Measurements from ENCODE around the gene CNKSR3. TPM values are rescaled to one million over a fixed set of nuclear protein-coding genes. Genes with fewer than 3 reads are reported as not detected.
A peak's percentile ranks its signal among the peaks of the same experiment; 100 is the strongest.
"Not testable (repeated sequence)": the region's sequence is repeated elsewhere in the genome, so short reads cannot be mapped to it uniquely, and the experiment has no call there.

CNKSR3 gene
- 2.4 TPM for total RNA-seq

DNA sequence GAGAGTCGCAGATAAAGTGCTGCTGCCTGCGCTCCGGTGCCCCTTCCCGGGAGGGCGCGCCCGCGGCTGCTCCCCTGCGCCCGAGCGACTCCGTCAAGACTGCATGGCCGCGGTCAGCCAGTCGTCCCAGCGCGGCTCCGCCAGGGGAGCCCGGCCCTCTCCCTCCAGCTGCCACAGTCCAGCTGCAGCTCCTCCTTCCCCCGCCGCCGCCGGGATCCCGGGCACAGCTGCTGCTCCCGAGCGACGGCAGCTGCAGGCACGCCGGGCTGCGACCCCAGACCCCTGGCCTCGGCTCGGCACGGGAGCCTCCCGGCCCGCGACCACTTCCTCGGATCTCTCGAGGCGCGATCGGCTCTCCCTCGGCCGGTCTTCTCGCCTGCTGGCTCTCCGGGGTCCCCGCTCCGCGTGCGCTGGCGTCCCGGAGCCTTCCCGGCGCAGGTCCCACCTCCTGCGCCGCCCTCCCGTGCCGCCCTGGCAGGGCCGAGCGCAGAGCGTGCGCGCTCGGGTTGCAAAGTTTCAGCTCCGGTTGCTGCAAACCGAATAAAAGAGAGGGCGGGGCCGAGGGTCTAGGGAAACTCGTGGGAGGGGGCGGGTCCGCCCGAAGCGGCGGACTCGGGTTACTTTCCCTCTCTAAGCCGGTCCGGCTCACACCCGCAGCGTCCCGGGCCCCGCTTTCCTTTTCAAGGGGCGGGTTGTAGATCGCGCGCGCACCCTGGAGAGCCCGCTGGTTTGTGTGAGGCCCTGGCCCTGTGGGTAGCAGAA lies at the start of gene CNKSR3:
TSS of gene CNKSR3 (minus strand) at position 542 of the 762 bp plus-strand sequence. CDS start 571 bp downstream, outside the sequence.
- DNase-seq (ENCODE audit: low read depth in 2 of 3, low spot score in 2 of 3), result peak in 2 of 3 donors; percentile 87

DNA sequence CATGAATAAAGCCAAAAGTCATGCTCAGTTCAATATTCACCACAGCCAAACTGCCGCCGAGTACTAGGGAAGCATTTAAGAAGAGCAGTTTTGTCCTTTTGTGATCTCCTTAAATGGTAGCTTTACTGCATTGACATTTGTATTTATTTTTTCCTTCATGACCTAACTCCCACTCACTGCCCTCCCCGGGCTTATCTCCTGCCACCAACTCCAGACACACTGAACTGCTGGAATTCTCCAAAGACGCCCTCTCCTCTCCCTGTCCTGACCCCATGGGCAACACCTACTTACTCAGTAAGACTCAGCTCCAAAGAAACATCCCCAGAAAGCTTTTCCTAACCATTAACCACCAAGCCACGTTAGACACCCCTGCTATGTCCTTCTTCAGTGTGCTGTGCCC lies 48.5 kb upstream of the CNKSR3 start:
- no peak for DNase-seq (ENCODE audit: low read depth in 2 of 3, low spot score in 2 of 3)

DNA sequence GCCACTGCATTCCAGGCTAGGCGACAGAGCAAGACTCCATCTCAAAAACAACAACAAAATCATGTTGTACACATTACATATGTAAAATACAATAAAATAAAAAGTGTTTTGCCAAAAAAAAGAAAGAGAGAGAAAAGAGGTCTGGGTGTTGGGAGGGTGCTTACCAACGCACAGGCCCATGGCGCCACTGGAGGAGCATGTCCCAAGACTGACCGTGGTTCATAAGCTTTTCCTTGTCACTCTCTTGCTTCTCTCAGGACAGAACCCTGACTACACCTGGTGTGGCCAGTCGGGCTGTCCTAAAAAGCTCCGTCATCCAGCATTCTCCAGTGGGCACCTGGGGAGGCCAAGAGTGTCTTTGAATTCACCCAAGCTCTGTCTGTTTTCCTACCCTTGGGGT lies 48.0 kb upstream of the CNKSR3 start:
- no peak for DNase-seq (ENCODE audit: low read depth in 2 of 3, low spot score in 2 of 3)

- no peak for DNase-seq (ENCODE audit: low read depth in 2 of 3, low spot score in 2 of 3)
These were observed 44.7 kb upstream of the CNKSR3 start for GRCh38 chr6:154555073-154555677.

- no peak for DNase-seq (ENCODE audit: low read depth in 2 of 3, low spot score in 2 of 3)
These were observed 44.0 kb upstream of the CNKSR3 start for GRCh38 chr6:154554491-154554890.

DNA sequence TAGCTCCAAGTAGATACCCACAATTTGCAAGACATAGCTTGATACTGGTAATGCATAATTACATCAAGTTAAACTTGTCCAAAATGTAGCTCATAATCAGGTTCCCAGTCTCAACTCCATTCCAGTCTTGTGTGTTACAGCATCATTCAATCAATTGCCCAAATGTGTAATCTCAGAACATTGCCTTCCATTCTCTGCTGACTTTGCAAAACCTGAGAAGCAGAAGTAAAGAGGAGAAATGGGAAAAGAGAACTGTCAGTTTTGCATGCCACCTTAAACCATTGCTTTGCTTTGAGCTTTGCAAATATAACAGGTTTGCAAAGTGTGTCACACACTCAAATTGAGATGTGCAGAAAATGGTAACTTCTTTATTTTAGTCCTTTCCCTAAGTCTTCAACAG lies 40.3 kb upstream of the CNKSR3 start:
- DNase-seq (ENCODE audit: low read depth in 2 of 3, low spot score in 2 of 3), result no peak

DNA sequence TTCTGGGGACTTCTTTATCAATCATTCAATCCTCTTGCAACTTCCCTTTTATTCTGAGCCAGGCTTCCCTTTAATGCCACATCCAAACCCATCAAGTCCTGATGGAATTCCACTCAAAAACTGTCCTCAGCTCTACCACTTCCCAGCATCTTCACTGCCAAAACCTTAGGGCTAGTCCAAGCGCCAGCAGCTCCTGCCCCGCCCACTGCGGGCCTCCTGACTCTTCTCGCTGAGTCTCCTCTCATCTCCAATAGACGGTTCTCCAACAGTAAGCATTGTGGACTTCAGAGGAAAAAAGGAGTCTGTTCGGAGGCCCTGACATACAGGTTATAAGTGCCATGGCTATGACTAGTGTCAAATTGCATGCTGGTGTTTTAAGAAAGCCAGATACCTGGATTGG lies 38.7 kb upstream of the CNKSR3 start:
- DNase-seq (ENCODE audit: low read depth in 2 of 3, low spot score in 2 of 3), result no peak

DNA sequence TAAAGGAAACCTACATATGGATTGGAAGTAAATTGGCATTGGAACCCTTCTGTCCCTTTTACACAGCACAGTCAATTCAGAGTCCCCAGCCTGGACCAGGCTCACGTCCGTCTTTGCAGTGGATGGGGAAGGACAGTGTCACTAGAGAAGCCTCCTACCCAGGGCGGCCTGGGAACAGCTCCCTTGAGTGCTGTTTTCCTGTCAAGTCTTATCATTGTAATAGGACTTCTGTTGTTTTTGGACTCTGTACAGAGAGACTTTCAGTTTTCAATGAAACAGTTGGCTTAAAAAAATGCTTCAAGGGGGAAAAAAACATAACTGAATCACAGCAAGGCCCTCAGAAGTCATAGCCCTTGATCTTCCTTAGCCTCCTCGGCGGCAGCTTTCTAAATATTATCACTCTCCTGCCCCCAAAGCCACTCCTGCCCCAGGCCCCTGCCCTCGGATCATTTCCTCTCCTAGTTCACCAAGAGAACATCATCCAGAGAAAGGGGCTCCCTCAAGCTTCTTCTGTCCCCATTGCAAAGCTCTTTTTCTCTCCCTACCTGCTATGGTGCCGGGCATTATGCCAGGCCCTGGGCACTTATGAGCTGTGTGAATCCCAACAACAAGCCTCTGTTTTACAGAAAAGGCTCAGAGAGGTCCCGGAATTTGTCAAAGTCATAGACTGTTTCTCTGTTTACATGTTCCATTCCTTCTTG lies 37.8 kb upstream of the CNKSR3 start:
- DNase-seq (ENCODE audit: low read depth in 2 of 3, low spot score in 2 of 3), result no peak

GRCh38 chr6:154543628-154544027 lies 33.1 kb upstream of the CNKSR3 start:
- no peak for DNase-seq (ENCODE audit: low read depth in 2 of 3, low spot score in 2 of 3)

DNA sequence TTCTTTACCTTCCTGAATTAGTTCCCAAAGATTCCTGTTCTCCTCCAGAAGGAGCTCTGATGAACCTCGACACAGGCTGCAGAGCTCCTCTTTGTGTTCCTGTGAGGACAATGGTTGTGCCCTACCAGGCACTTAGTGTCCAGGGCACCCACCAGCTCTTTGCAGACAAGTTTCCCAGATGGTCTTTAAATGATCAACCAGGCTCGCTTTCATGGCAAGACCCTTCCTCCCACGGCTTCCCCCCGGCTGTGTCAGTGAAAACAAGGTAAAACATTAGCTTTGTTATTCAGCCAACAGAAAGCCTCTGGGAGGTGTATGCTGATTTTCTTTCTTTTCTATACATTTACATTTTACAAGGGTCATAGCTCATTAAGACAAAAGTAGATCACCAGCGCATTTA lies 32.3 kb upstream of the CNKSR3 start:
- no peak for DNase-seq (ENCODE audit: low read depth in 2 of 3, low spot score in 2 of 3)

DNA sequence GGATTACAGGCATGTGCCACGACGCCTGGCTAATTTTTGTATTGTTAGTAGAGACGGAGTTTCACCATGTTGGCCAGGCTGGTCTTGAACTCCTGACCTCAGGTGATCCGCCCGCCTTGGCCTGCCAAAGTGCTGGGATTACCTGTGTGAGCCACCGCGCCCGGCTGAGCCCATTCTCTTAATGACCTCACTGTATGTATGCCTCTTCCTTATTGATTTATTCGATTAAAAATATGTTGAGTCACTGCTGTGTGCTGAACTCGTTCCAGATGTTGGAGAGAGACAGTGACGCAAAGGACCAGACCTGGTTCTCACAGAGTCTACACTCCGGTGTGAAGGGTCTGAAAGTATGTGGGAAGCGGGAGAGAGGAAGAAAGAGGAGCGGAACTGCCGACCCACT lies 31.4 kb upstream of the CNKSR3 start:
- not testable (repeated sequence) for DNase-seq (ENCODE audit: low read depth in 2 of 3, low spot score in 2 of 3)

- DNase-seq (ENCODE audit: low read depth in 2 of 3, low spot score in 2 of 3), result no peak
These were observed 29.2 kb upstream of the CNKSR3 start for GRCh38 chr6:154539593-154540269.

- DNase-seq (ENCODE audit: low read depth in 2 of 3, low spot score in 2 of 3), result no peak
These were observed 28.2 kb upstream of the CNKSR3 start for GRCh38 chr6:154538640-154539191.

DNA sequence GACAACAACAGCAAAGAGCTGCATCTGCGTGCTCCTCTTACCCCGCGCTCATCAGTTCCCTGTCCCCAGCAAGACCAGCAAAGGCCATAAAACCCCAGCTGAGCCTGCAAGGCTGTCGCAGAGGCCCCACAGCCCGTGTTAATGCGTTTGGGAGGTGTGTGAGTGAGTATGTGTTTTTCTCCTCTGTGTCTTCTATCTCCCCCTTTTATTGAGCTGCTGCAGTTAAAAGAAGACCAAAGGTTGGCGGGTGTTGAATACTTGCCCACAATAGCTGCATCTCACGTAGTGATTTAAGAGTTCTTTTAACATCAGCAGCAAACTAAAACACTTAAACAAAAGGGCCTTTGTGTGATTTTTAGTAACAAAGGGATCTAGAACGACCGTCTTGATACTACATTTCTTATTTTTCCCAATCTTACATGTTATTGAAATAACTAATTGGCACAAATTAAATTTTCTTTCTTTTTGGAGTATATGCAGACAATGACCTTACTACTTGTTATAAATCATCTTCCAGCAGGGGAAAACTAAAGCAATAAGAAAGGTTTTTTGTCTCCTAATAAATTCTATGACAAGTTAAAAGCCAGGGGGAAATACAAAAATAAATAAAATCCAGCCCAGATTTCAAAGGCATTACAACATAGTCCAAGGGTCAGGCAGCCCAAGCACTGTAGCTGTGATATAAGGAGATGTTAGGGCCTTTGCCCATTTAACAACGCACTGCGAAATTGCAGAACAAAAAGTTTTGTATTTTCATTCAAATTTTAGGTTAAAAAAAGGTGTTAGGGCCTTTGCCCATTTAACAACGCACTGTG lies 27.2 kb upstream of the CNKSR3 start:
- no peak for DNase-seq (ENCODE audit: low read depth in 2 of 3, low spot score in 2 of 3)

- DNase-seq (ENCODE audit: low read depth in 2 of 3, low spot score in 2 of 3), result no peak
These were observed 26.5 kb upstream of the CNKSR3 start for GRCh38 chr6:154536999-154537398.

DNA sequence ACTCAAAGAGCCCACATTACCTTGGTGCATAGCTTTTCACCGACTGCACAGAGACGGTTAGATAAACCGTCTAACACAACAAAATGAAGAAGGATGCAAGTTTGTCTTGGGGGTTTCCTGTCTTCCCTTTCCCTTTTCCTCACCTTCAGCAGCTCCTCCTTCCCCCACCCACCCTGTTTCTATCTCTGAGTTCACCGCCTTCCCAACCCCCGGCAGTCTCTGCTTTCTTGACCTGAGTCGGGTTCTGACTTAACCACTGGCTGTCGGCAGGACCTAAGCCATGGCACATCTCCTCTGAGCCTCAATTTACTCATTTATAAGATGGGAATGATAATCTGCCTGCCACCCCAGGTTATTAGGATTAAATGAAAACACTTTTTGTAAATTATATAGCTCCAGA lies 25.8 kb upstream of the CNKSR3 start:
- DNase-seq (ENCODE audit: low read depth in 2 of 3, low spot score in 2 of 3), result no peak

DNA sequence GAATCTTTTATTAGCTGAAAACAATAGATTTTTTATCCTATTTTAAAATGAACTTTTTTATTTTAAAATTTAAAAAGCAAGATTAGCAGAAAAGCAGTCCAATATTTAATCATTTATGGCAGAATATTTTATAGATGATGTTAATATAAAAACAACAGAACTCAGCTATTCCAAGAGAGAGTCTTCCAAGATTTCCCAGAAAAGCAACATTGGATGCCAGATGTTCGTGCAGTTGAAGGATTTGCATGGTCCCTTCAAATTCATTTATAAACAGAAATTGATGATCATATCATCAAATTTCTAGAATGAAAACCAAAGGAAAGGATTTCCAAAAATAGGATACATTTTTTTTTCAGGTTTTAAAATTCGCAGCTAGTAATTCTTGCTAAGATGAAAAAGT lies 25.4 kb upstream of the CNKSR3 start:
- no peak for DNase-seq (ENCODE audit: low read depth in 2 of 3, low spot score in 2 of 3)

DNA sequence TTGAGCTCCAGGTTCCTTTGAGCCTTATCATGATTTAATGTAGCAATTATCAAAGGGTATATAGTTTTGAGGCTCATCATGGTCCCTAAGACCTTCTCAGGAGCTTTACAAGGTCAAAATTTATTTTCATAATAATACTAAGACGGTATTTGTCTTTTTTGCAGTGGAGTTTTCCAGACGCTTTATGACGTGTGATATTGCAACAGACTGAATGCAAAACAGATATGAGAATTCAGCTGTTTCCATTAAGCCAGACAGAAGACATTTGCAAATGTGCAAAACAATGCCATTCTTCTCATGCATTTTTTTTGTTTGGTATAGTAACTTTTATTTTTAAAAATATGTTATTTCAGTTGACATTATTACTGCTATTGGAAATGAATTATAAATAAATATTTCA lies 24.7 kb upstream of the CNKSR3 start:
- DNase-seq (ENCODE audit: low read depth in 2 of 3, low spot score in 2 of 3), result no peak

- DNase-seq (ENCODE audit: low read depth in 2 of 3, low spot score in 2 of 3), result no peak
These were observed 24.0 kb upstream of the CNKSR3 start for GRCh38 chr6:154534531-154534930.

- DNase-seq (ENCODE audit: low read depth in 2 of 3, low spot score in 2 of 3), result no peak
These were observed 21.9 kb upstream of the CNKSR3 start for GRCh38 chr6:154532426-154532825.
